ENCODE measurements around the gene OLFM2.

GRCh38 chr19:9932835-9933234 is 3.5 kb downstream of the OLFM2 start:
- TF ChIP-seq CTCF (IDR thresholded peaks at IDR 0.05) (no peak), EP300 (IDR thresholded peaks at IDR 0.05) (no peak)

All from ovary (tissue), 3 donors.